GM21447 (cell line): ENCODE measurements around the gene EDA.

Source experiments
- ATAC-seq: cut with Tn5 transposase; IDR thresholded peaks from one replicate; pipeline ENCODE4 v1.9.1; 2021; ENCODE audit not compliant: unreplicated experiment

The EDA gene

GRCh38 chrX:70022616-70023015 lies 406.7 kb downstream of the EDA start:
- no peak for ATAC-seq

- ATAC-seq, result no peak
Observed at GRCh38 chrX:70025464-70025863, 409.6 kb downstream of the EDA start.

GRCh38 chrX:70026112-70026850 lies 410.4 kb downstream of the EDA start:
- no peak for ATAC-seq

- no peak for ATAC-seq
Observed at GRCh38 chrX:70026851-70027200, 410.9 kb downstream of the EDA start.

GRCh38 chrX:70029863-70030262 lies 413.9 kb downstream of the EDA start:
- no peak for ATAC-seq

- ATAC-seq, result peak; percentile 74
Observed at GRCh38 chrX:70030301-70030767, 414.4 kb downstream of the EDA start.

- no peak for ATAC-seq
Observed at GRCh38 chrX:70032792-70033191, 416.9 kb downstream of the EDA start.

- no peak for ATAC-seq
Observed at GRCh38 chrX:70033348-70034051, 417.6 kb downstream of the EDA start.

GRCh38 chrX:70034646-70035045 lies 418.7 kb downstream of the EDA start:
- no peak for ATAC-seq

- no peak for ATAC-seq
Observed at GRCh38 chrX:70038515-70038914, 422.6 kb downstream of the EDA start.

- no peak for ATAC-seq
Observed at GRCh38 chrX:70038951-70039350, 423.0 kb downstream of the EDA start.

GRCh38 chrX:70039758-70040157 lies 423.8 kb downstream of the EDA start:
- ATAC-seq, result no peak

- ATAC-seq, result no peak
Observed at GRCh38 chrX:70041993-70042392, 426.1 kb downstream of the EDA start.

GRCh38 chrX:70042399-70043371 lies 426.8 kb downstream of the EDA start:
- no peak for ATAC-seq

GRCh38 chrX:70043685-70044084 lies 427.8 kb downstream of the EDA start:
- no peak for ATAC-seq

GRCh38 chrX:70044541-70045245 lies 428.8 kb downstream of the EDA start:
- ATAC-seq, result no peak

- ATAC-seq, result no peak
Observed at GRCh38 chrX:70046978-70047377, 431.1 kb downstream of the EDA start.

- no peak for ATAC-seq
Observed at GRCh38 chrX:70049406-70049805, 433.5 kb downstream of the EDA start.

- ATAC-seq, result no peak
Observed at GRCh38 chrX:70049925-70050324, 434.0 kb downstream of the EDA start, which contains the start of gene AWAT2. Gene AWAT2 (minus strand): TSS chrX:70049938. CDS start chrX:70049932, 6 bp downstream.

- ATAC-seq, result no peak
Observed at GRCh38 chrX:70052895-70053615, 437.1 kb downstream of the EDA start.
